ENCODE measurements around the gene SDC1.
"Not testable (repeated sequence)": the region's sequence is repeated elsewhere in the genome, so short reads cannot be mapped to it uniquely, and the experiment has no call there.

Gene SDC1

DNA sequence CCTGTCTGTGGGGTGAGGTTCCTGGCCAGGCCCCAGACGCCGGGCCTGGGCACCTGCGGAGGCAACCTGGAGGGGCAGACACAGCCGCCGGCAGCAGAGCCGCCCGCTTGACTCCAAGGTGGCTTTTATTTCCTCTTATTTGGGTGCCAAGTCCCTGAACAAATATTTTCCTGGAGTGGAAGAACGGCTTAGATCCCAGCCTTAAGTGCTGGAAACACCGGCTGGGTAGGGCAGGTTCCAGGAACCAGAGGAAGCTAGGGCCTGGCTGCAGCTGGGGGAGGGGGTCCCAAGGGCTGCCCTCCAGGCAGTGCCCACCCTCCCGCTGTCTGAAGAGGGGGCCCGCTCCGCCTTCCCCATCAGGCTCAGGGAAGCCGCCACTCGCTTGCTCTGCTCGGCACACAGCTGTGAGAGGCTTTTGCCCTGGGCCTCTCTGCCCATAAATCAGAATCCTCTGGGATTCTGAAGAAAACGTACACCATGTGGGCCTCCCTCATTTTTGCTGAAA lies 28.2 kb downstream of the SDC1 start:
- DNase-seq = no peak

DNA sequence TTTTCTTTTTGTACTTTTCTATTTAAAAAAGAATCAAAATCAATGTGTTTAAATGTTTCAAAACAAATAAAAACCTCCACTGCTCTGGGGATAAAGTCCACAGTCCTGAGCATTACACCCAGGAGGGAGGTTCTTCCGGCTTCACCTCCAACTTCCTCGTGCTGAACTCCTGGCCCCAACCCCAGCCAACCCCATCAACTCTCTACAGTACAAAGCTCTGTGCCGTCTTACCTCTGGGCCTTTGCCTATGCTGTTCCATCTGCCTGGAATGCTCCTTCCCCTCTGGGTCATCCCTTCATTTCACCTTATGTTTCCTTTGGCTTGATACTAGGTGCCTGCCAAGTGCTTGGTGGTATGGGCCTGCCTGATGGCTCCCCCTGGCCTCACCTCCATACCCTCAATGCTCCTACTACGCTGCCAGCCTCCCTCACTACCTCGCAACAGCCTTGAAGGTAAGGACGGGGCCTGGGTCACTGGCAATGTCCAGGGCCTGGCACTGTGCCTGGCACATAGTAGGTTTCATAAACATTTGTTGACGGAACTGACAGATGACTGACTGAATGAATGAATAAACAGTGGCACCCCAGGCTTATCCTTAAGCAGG lies 28.8 kb downstream of the SDC1 start:
- no peak for DNase-seq

DNA sequence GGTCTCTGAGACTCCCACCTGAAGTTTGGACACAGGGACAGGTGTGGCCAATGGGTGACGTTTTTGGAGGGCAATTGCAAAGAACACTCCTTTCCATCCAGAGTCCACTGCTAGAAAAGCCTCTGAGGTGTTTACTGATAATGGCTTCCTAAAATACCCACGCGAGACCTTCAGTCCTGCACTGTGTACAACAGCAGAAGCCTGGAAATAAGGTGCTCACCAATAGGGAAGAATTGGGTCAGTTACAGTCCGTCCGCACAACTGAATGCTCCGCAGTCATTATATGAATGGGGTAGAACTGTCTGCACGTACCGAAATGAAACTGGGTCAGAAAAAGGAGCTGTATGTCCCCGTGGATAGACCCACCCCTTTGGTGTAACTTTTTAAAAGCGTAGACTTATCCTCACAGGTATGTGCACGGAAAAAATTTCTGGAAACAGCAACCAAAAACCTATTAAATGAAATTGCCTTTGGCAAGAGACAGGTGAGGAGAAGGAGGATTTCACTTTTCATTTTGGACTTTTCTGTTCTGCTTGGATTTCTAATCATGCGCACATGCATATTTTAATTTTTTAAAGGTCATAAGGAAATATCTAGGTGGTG lies 29.4 kb downstream of the SDC1 start:
- no peak for DNase-seq

DNA sequence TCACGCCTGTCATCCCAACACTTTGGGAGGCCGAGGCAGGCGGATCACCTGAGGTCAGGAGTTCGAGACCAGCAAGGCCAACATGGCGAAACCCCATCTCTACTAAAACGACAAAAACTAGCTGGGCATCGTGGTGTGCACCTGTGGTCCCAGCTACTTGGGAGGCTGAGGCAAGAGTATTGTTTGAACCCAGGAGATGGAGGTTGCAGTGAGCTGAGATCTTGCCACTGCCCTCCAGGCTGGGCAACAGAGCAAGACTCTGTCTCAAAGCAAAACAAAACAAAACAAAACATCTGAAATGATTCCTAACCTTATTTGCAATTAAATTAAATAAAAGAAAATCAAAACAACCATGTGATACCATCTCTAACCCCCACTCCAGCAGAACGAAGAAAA lies 29.9 kb downstream of the SDC1 start:
- not testable (repeated sequence) for DNase-seq

DNA sequence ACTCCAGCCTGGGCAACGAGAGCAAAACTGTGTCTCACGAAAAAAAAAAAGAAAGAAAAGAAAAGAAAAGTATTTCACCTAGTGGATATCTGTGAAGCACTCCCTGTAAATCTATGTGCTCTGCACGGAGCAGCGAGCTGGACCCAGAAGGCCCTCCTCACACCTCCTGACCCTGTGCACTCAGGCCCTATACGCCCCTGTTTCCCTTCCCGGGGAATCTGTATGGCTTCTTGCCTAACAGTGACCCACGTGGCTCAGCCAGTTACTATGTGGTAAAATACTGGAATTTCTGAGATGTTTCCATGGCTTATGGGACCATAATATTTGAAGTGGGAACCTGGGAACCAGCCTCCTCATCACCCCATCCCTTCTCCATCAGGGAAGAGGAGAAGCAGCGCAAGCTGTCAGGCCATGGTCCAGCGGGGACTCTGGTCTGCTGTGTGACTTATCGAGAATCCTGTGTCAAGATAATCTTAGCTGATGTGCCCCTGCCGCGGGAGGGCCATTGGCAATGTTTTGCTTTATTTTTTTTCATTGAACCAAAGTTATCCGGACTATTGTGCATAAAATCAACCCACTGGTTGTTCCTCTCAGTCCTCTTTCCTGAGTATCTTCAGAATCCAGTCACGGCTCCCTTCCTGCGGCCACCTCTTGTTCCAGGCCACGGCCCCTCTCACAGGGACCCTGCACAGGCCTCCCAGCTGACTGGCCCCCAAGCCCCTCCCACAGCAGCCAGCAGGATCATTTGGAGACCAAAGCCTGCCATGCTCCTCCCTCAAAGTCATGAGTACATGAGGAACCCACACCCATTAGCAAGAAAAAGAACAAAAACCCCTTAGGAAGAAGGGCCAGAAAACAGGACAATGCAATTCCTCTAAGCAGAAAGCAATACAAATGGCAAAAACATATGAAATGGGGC lies 30.6 kb downstream of the SDC1 start:
- DNase-seq = no peak

DNA sequence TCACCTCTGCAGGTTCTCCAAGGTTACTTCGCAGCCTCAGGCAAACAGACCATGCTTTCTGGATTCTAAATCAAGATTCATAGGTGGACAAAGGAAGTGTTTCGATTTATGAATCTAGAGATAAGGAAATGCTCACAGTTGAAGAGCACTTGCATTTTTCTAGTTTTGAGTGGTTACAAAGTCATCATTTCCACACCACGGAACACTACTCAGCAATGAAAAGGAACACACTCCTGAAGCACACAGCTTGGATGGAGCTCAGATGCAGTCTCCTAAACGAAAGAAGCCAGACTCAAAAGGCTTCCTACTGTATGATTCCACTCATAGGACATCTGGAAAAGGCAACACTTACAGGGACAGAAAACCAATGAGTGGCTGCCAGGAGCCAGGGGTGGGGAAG lies 31.7 kb downstream of the SDC1 start:
- DNase-seq = no peak

DNA sequence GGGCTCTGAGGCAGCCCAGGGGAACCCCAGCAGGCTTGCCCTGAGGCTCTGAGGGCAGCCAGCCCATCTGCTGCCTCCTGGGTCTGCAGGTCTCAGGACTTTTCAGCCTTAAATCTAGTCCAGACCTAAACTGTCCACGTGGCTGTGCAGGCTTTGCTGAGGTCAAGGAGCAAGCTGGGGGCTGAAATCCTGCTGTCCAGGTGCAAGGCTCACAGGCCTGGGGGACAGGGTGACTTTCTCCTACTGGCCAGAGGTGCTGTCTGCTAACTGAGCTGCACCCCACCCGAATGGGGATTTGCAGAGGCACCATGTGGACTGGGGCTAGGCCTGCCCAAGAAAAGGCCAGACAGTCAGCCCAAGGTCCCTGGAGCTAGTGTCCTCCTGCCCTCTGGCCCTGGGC lies 32.1 kb downstream of the SDC1 start:
- no peak for DNase-seq

DNA sequence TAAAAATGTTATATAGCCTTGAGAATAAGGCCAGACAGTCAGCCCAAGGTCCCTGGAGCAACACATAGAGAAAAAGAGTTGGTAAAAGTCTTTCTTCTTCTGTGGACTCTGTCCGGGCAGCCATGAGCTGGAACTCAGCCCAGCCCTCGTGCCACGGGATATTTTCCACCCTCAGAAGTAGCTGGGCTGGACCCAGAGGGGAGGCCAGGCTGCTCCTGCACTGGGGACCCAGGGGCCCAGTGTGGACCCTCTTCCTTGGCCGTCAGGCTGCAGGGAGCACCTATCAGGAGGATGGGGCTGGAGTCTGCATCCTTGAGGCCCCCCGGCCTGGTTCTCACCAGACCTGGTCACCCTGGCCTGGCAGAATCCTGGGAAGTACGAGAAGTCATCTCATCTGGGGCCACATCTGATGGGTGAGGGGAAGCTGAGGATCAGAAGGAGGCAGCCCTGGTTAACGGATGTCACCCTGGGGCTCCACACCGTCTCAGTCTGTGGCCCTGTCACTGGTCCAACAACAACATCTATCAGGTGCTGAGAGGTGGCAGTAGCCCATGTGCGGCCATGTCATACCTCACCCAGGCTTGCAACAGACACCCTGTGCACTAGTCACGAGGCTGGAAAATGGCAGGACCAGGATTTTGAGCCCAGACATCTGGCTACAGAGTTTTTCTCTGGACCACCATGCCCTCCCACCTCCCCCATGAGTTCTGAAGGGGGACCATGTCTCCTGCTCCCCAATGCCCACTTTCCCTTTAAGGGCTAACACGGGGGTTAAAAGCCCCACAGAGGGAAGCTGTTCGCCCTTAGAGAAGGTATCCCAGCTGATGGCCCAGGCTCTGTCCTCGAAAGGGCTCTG lies 33.0 kb downstream of the SDC1 start:
- DNase-seq = no peak

- DNase-seq = no peak
Measured at GRCh38 chr2:20190876-20191713, 33.8 kb downstream of the SDC1 start.

- no peak for DNase-seq
Measured at GRCh38 chr2:20190170-20190569, 34.8 kb downstream of the SDC1 start.

GRCh38 chr2:20189299-20189931 lies 35.5 kb downstream of the SDC1 start:
- DNase-seq = no peak

DNA sequence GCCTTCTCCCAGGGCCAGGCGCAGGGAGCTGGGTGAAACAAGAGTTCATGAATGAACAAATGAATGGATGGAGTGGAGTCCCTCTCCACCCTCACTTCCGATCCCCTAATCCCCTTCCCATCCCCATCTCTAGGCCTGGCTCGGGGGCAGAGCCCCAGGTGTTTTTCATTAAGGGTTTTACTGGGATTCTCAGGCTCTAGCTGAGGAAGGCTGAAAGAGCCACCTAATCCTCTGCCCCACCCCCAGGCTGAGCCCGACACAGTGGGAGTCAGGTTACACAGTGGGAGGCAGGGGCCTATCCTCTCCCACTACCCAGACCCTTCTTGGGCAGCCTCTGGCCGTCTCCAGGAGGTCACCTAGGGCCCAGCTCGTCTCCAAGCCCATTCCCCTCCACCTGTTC lies 36.1 kb downstream of the SDC1 start:
- no peak for DNase-seq

GRCh38 chr2:20188201-20188600 lies 36.7 kb downstream of the SDC1 start:
- no peak for DNase-seq

GRCh38 chr2:20187331-20187730 lies 37.6 kb downstream of the SDC1 start:
- DNase-seq = no peak

DNA sequence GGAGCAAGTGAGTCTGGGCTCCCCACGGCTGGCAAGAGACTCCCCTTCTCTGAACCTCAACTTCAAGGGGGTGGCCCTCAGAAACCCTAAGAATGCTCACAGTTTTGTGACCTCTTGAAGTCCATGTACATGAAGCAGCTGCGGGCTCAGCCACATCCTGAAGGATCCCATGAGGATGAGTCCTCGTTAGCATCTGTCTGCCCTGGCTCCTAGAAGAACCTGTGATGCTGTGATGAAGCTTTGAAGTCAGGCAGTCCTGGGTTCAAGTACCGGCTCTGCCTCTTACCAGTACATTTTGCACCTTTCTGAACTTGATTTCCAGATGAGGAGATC lies 38.1 kb downstream of the SDC1 start:
- no peak for DNase-seq

DNA sequence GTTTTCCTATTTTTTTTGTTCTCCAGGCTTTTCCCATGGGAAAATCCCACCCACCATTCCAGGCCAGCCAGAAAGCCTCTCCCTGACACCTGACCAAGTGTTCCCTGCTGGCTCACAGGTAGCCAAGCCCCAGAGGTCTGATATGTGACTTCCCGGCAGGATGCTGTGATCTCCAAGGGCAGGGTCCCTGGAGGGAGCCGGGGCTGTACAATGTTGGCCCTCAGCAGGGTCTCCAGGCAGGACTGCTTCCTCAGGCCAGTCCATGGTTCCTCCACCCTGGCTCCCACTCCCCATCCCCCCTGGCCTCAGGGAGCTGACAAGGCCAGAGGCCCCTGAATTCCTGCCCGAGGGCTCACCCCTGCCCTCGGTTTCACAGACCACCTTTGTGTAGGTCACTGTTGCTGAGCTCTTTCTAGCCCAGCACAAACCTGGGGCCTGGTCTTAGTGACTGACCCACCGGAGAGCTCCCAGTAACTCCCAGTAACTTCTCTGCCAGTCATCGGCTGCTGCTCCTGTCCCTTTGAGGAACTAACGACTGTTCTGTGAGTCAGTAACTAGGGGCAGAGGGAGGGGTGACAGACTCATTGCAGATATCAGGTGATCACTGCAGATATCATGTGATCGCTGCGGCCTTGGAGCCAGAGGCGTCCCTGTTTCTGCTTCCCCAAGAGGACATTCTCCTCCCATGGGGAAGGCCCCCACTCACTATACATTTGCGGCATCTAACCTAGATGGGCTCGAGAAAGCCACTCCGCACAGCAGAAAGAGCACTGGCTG lies 38.7 kb downstream of the SDC1 start:
- no peak for DNase-seq

DNA sequence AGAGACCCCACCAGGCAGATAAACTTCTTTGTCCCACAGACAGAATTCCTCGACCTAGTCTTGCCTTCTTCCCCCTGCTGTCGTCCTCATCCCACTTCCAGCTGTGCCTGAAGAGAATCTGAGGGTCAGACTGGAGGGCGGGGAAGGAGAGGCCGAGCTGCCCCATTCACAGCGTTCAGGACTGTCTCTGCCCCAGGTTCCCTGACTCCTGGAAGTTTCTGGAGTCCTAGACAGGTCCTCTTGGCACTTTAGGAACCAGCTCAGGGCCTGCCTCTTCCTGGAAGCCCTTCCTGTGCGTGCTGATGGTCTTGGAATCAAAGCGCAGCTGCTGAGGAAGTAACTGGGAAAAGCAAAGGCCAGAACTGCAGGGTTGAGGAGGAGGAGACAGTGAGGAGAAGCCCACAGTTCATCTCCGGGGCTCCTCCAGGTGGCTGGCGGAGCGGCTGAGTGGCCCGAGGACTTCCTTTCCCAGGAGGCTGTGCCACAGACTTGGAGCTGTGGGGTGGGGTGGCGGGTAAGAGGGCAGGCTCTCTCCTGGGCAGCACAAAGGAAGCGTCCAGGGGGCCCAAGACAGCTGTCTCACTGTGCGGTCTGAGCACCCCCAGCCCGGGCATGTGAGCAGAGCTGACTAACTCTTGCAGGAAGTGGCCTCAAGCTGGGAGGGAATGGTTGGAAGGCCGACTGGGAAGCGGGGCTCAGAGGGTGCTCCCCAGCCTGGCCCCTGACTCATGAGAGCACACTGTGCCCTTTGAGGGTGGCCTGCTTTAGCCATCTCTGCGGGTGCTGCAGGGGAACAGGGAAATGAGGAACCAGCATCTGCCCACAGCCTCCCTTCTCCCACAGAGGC lies 39.5 kb downstream of the SDC1 start:
- no peak for DNase-seq

GRCh38 chr2:20184067-20184938 lies 40.6 kb downstream of the SDC1 start:
- DNase-seq = no peak

DNA sequence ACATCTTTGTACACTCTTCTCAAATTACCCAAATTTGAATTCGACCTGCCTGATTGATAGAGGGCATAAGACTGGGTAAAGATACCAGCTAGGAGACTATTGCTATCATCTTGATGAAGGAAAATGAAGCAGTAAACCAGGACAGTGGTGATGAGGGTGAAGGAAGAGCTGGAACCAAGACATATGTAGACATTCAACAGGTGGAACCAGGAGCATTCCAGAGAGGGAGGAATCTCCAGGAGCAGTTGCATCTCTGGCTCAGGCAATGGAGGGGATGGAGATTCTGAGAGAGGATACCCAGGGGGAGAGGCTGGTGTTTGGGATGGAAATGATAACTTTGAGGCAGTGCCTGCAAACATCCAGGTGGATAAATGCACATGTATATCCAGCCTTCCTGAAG lies 41.6 kb downstream of the SDC1 start:
- no peak for DNase-seq
